SU-DHL-6 (cell line): ENCODE results near the gene PRR12.

Source experiments
- H2AFZ ChIP-seq: fragments of 200-600 bp; sonication (generic); 2 replicates; pipeline ENCODE4 v1.6.1; 2014; ENCODE audit warnings: low read depth, mild to moderate bottlenecking, moderate library complexity, mixed read lengths, antibody characterized with exemption, low read length; ENCODE audit not compliant: severe bottlenecking
- H3F3A ChIP-seq: fragments of 200-600 bp; shearing (Covaris generic); 2 replicates; pipeline ENCODE4 v1.6.0; 2016; ENCODE audit warnings: antibody characterized with exemption, mild to moderate bottlenecking; ENCODE audit not compliant: insufficient read depth
- H3K27ac ChIP-seq: fragments of 200-600 bp; sonication (generic); 2 replicates; pipeline ENCODE4 v1.5.1; 2016; ENCODE audit warnings: low read depth, mild to moderate bottlenecking, low read length, moderate library complexity, mixed read lengths
- H3K27me3 ChIP-seq: fragments of 200-600 bp; sonication (generic), shearing (Covaris generic); 2 replicates; pipeline ENCODE4 v1.6.0; 2014; ENCODE audit warnings: mild to moderate bottlenecking, low read length
- H3K36me3 ChIP-seq: fragments of 200-600 bp; sonication (generic); 2 replicates; pipeline ENCODE4 v1.6.1; 2014; ENCODE audit warnings: mild to moderate bottlenecking, low read length, mixed read lengths
- H3K4me2 ChIP-seq: fragments of 300-600, 200-600 bp; shearing (Covaris generic), sonication (generic); 2 replicates; pipeline ENCODE4 v1.6.0; 2014; ENCODE audit warnings: low read length, low read depth, mild to moderate bottlenecking; ENCODE audit not compliant: poor library complexity, severe bottlenecking
- H3K4me3 ChIP-seq: fragments of 200-600 bp; sonication (generic); 2 replicates; pipeline ENCODE4 v1.5.1; 2014; ENCODE audit warnings: antibody characterized with exemption, low read length, mild to moderate bottlenecking, mixed read lengths; ENCODE audit not compliant: insufficient read depth, poor library complexity, severe bottlenecking
- H3K79me2 ChIP-seq: fragments of 200-600 bp; sonication (generic); 2 replicates; pipeline ENCODE4 v1.6.1; 2014; ENCODE audit warnings: mild to moderate bottlenecking, low read length, moderate library complexity; ENCODE audit not compliant: insufficient read depth
- H3K9ac ChIP-seq: fragments of 200-600 bp; sonication (generic); 2 replicates; pipeline ENCODE4 v1.7.0; 2014; ENCODE audit warnings: mild to moderate bottlenecking, low read length
- H3K9me2 ChIP-seq: fragments of 200-600 bp; sonication (generic); replicated peaks from 2 replicates; pipeline ENCODE4 v1.6.1; 2014; ENCODE audit warnings: low read length; ENCODE audit not compliant: insufficient read depth
- H3K9me3 ChIP-seq: fragments of 200-600 bp; sonication (generic); 2 replicates; pipeline ENCODE4 v1.6.1; 2014; ENCODE audit warnings: low read length, mixed read lengths; ENCODE audit not compliant: insufficient read depth
- H4K20me1 ChIP-seq: fragments of 200-600 bp; sonication (generic); 2 replicates; pipeline ENCODE4 v1.6.1; 2014; ENCODE audit warnings: low read depth, mild to moderate bottlenecking, antibody characterized with exemption, low read length, moderate library complexity, mixed read lengths
- CTCF ChIP-seq: fragments of 200-600 bp; sonication (generic); IDR thresholded peaks from one replicate; pipeline ENCODE4 v1.5.1; 2017; ENCODE audit warnings: antibody characterized with exemption, mild to moderate bottlenecking, low read length, moderate library complexity; ENCODE audit not compliant: insufficient read depth, poor library complexity, severe bottlenecking
- EZH2phosphoT487 ChIP-seq: fragments of 200-600 bp; sonication (generic), shearing (Covaris generic); conservative IDR thresholded peaks from 2 replicates; pipeline ENCODE4 v1.6.1; 2018; ENCODE audit warnings: mild to moderate bottlenecking, antibody characterized with exemption, low read length, moderate library complexity, mixed read lengths

PRR12 gene

GRCh38 chr19:49635530-49636232, 44.7 kb downstream of the PRR12 start:
- Histone ChIP-seq H4K20me1 (no peaks in the 10 kb centered on the region), H3K27ac (no peak overlapping the region), H3F3A (0 out of 2 replicates have a peak, but pooled peaks cover 1% of the 10 kb centered on the region), H2AFZ (no peak overlapping the region), H3K9me3 (no peaks in the 10 kb centered on the region), H3K36me3 (no peaks in the 10 kb centered on the region), H3K79me2 (no peaks in the 10 kb centered on the region), H3K4me3 (no peak overlapping the region), H3K4me2 (no peak overlapping the region), H3K9ac (no peak overlapping the region), H3K9me2 (no peaks in the 10 kb centered on the region), H3K27me3 (no peaks in the 10 kb centered on the region)
- TF ChIP-seq CTCF (no peak), EZH2phosphoT487 (no peak)

GRCh38 chr19:49636233-49636932, 45.4 kb downstream of the PRR12 start:
- H3K4me3 ChIP-seq = no peak overlapping the region
- H3K9me3 ChIP-seq = no peaks in the 10 kb centered on the region
- no peaks in the 10 kb centered on the region for H3K36me3 ChIP-seq
- H2AFZ ChIP-seq = no peak overlapping the region
- no peaks in the 10 kb centered on the region for H3K79me2 ChIP-seq
- no peak for TF ChIP-seq CTCF
- no peak for TF ChIP-seq EZH2phosphoT487
- H3K9ac ChIP-seq = no peak overlapping the region
- H3K27me3 ChIP-seq = no peaks in the 10 kb centered on the region
- 0 out of 2 replicates have a peak, but pooled peaks cover 8% of the 10 kb centered on the region for H3F3A ChIP-seq
- no peaks in the 10 kb centered on the region for H3K9me2 ChIP-seq
- no peaks in the 10 kb centered on the region for H4K20me1 ChIP-seq
- no peak overlapping the region for H3K27ac ChIP-seq
- no peak overlapping the region for H3K4me2 ChIP-seq

- Histone ChIP-seq H3K9ac (no peak overlapping the region), H3K4me2 (no peak overlapping the region)
- TF ChIP-seq EZH2phosphoT487 (no peak), CTCF (no peak)
Measured at GRCh38 chr19:49637821-49638738, 47.1 kb downstream of the PRR12 start.

More at GRCh38 chr19:49637821-49638738, 47.1 kb downstream of the PRR12 start:
- H3K79me2 ChIP-seq = peaks cover 8% of the 10 kb centered on the region; the same call in 1 of the 2 replicates
- no peak overlapping the region for H3K4me3 ChIP-seq
- H3K9me2 ChIP-seq = no peaks in the 10 kb centered on the region
- no peaks in the 10 kb centered on the region for H4K20me1 ChIP-seq
- H3F3A ChIP-seq = 0 out of 2 replicates have a peak, but pooled peaks cover 12% of the 10 kb centered on the region
- no peaks in the 10 kb centered on the region for H3K27me3 ChIP-seq
- no peaks in the 10 kb centered on the region for H3K36me3 ChIP-seq
- no peak overlapping the region for H2AFZ ChIP-seq
- H3K9me3 ChIP-seq = no peaks in the 10 kb centered on the region
- H3K27ac ChIP-seq = no peak overlapping the region
